CD4-positive, alpha-beta T cell treated with Interferon alpha-2 for 1 hour (primary cell): ENCODE results near the gene PARVB.

ENCODE experiments used
- DNase-seq, 2 donors: peaks; one replicate each; pipeline ENCODE4 v3.0.0-alpha.2; 2020 to 2022

The PARVB gene

GRCh38 chr22:44204739-44205515 is 180.8 kb downstream of the PARVB start:
- no peak for DNase-seq

- no peak for DNase-seq
Measured at GRCh38 chr22:44205516-44206329, 181.6 kb downstream of the PARVB start.

GRCh38 chr22:44206330-44206645 is 182.2 kb downstream of the PARVB start:
- DNase-seq: no peak

- no peak for DNase-seq
Measured at GRCh38 chr22:44206696-44207095, 182.6 kb downstream of the PARVB start.

- no peak for DNase-seq
Measured at GRCh38 chr22:44207173-44207980, 183.3 kb downstream of the PARVB start.

- no peak for DNase-seq
Measured at GRCh38 chr22:44207981-44208317, 183.8 kb downstream of the PARVB start.

- no peak for DNase-seq
Measured at GRCh38 chr22:44209343-44209742, 185.2 kb downstream of the PARVB start.

GRCh38 chr22:44210722-44211121 is 186.6 kb downstream of the PARVB start:
- no peak for DNase-seq

- DNase-seq: no peak
Measured at GRCh38 chr22:44211256-44211945, 187.3 kb downstream of the PARVB start.

GRCh38 chr22:44211946-44212930 is 188.1 kb downstream of the PARVB start:
- DNase-seq: no peak

- DNase-seq: no peak
Measured at GRCh38 chr22:44212936-44213335, 188.8 kb downstream of the PARVB start.

- DNase-seq: no peak
Measured at GRCh38 chr22:44213489-44214043, 189.5 kb downstream of the PARVB start.

GRCh38 chr22:44214187-44214586 is 190.1 kb downstream of the PARVB start:
- no peak for DNase-seq

GRCh38 chr22:44214764-44215163 is 190.7 kb downstream of the PARVB start:
- DNase-seq: no peak

- DNase-seq: no peak
Measured at GRCh38 chr22:44215287-44215686, 191.2 kb downstream of the PARVB start.

GRCh38 chr22:44217346-44217745 is 193.2 kb downstream of the PARVB start:
- no peak for DNase-seq

- no peak for DNase-seq
Measured at GRCh38 chr22:44218071-44218470, 194.0 kb downstream of the PARVB start.

- no peak for DNase-seq
Measured at GRCh38 chr22:44219101-44219870, 195.2 kb downstream of the PARVB start.

GRCh38 chr22:44220727-44221680 is 196.9 kb downstream of the PARVB start:
- DNase-seq: no peak
